ENCODE measurements around the gene LRRC23. TPM values are rescaled to one million over a fixed set of nuclear protein-coding genes. Genes with fewer than 3 reads are reported as not detected.
A peak's percentile ranks its signal among the peaks of the same experiment; 100 is the strongest.

Gene LRRC23
- total RNA-seq, 4 donors from 2014 or later = 11.6 to 17.2 (median 17.1) TPM

GRCh38 chr12:6937481-6938352 lies 33.1 kb downstream of the LRRC23 start:
- peaks cover 0 to 74% (median 27%) of the 10 kb centered on the region in 4 donors for H3K4me1 ChIP-seq
- H3K36me3 ChIP-seq = peaks cover 0 to 64% (median 9%) of the 10 kb centered on the region in 3 donors
- H3K4me3 ChIP-seq = peak overlapping the region; percentile 60 to 80 (median 62)
- no peaks in the 10 kb centered on the region for H3K27me3 ChIP-seq
- H3K9me3 ChIP-seq = no peaks in the 10 kb centered on the region
- DNase-seq (ENCODE audit: low spot score in 2 of 2) = peak; percentile 78 to 80
- TF ChIP-seq POLR2A (IDR thresholded peaks at IDR 0.05) (peak; percentile 44 to 91), CTCF (IDR thresholded peaks at IDR 0.05) (peak; percentile 95 to 98 (median 97)), EP300 (IDR thresholded peaks at IDR 0.05) (peak; percentile 55 to 100)
- peak overlapping the region; percentile 91 to 96 (median 92) for H3K27ac ChIP-seq
- 0 to 1% methylated on average over 36 to 56 of the region's 80 CpGs for WGBS, 2 donors

- Histone ChIP-seq H3K27me3 (no peaks in the 10 kb centered on the region), H3K27ac (peak overlapping the region; percentile 91 to 96 (median 92)), H3K4me1 (peaks cover 0 to 74% (median 29%) of the 10 kb centered on the region in 4 donors), H3K4me3 (peak overlapping the region in 3 of 4 donors; percentile 60 to 80 (median 62)), H3K9me3 (no peaks in the 10 kb centered on the region), H3K36me3 (peaks cover 0 to 62% (median 9%) of the 10 kb centered on the region in 3 donors)
- 73 to 76% methylated on average over 23 to 32 of the region's 32 CpGs for WGBS, 2 donors
- TF ChIP-seq POLR2A (IDR thresholded peaks at IDR 0.05) (no peak), CTCF (IDR thresholded peaks at IDR 0.05) (no peak), EP300 (IDR thresholded peaks at IDR 0.05) (no peak)
- no peak for DNase-seq (ENCODE audit: low spot score in 2 of 2)
Observed at GRCh38 chr12:6938353-6939190, 34.0 kb downstream of the LRRC23 start.

- no peaks in the 10 kb centered on the region for H3K27me3 ChIP-seq
- peaks cover 0 to 69% (median 26%) of the 10 kb centered on the region in 4 donors for H3K4me1 ChIP-seq
- H3K9me3 ChIP-seq = no peaks in the 10 kb centered on the region
- peak overlapping the region in 2 of 4 donors; percentile 91 to 96 for H3K27ac ChIP-seq
- H3K4me3 ChIP-seq = no peak overlapping the region
- H3K36me3 ChIP-seq = peaks cover 0 to 56% (median 9%) of the 10 kb centered on the region in 3 donors
- TF ChIP-seq CTCF (IDR thresholded peaks at IDR 0.05) = no peak
- TF ChIP-seq EP300 (IDR thresholded peaks at IDR 0.05) = no peak
- no peak for TF ChIP-seq POLR2A (IDR thresholded peaks at IDR 0.05)
- 66 to 72% methylated on average over 2 of the region's 2 CpGs for WGBS, 2 donors
- no peak for DNase-seq (ENCODE audit: low spot score in 2 of 2)
Observed at GRCh38 chr12:6939191-6939540, 34.5 kb downstream of the LRRC23 start.

GRCh38 chr12:6941267-6941666 lies 36.6 kb downstream of the LRRC23 start:
- TF ChIP-seq CTCF (IDR thresholded peaks at IDR 0.05) (no peak), EP300 (IDR thresholded peaks at IDR 0.05) (peak in 1 of 2 donors; percentile 9), POLR2A (IDR thresholded peaks at IDR 0.05) (no peak)
- H3K4me1 ChIP-seq = peaks cover 0 to 64% (median 36%) of the 10 kb centered on the region in 4 donors

More at GRCh38 chr12:6941267-6941666, 36.6 kb downstream of the LRRC23 start:
- H3K27ac ChIP-seq = peak overlapping the region in 1 of 4 donors; percentile 98
- peaks cover 0 to 43% (median 3%) of the 10 kb centered on the region in 3 donors for H3K36me3 ChIP-seq
- WGBS, 2 donors = 83 to 84% methylated on average over 11 of the region's 12 CpGs
- DNase-seq (ENCODE audit: low spot score in 2 of 2) = no peak
- H3K4me3 ChIP-seq = no peak overlapping the region
- H3K9me3 ChIP-seq = no peaks in the 10 kb centered on the region
- H3K27me3 ChIP-seq = no peaks in the 10 kb centered on the region

Measured in tibial nerve (tissue), 4 donors.